Effector memory CD4-positive, alpha-beta T cell (primary cell): ENCODE results near the gene CHRNB4.

Source experiments
- DNase-seq, 3 donors: peaks; one replicate each; pipeline ENCODE4 v3.0.0-alpha.2; 2020
- H3K27ac ChIP-seq: 2 replicates; pipeline ENCODE4 v1.7.0; 2013; ENCODE audit warnings: mild to moderate bottlenecking, low read length, moderate library complexity; ENCODE audit not compliant: insufficient read depth, poor library complexity, severe bottlenecking
- H3K27me3 ChIP-seq: replicated peaks from 2 replicates; pipeline ENCODE4 v1.7.0; 2013; ENCODE audit warnings: mild to moderate bottlenecking, low read length; ENCODE audit not compliant: insufficient read depth, control insufficient read depth, poor library complexity, severe bottlenecking
- H3K36me3 ChIP-seq: 2 replicates; pipeline ENCODE4 v1.7.0; 2013; ENCODE audit warnings: mild to moderate bottlenecking, low read length, moderate library complexity; ENCODE audit not compliant: control insufficient read depth, insufficient read depth
- H3K4me1 ChIP-seq: 2 replicates; pipeline ENCODE4 v1.7.0; 2013; ENCODE audit warnings: low read length, mild to moderate bottlenecking; ENCODE audit not compliant: control insufficient read depth, insufficient read depth, poor library complexity, severe bottlenecking
- H3K4me3 ChIP-seq: 2 replicates; pipeline ENCODE4 v1.7.0; 2013; ENCODE audit warnings: low read length, low read depth, mild to moderate bottlenecking; ENCODE audit not compliant: insufficient read depth, poor library complexity, severe bottlenecking
- H3K9me3 ChIP-seq: 2 replicates; pipeline ENCODE4 v1.7.0; 2013; ENCODE audit warnings: mild to moderate bottlenecking, low read length, moderate library complexity; ENCODE audit not compliant: control insufficient read depth

Gene CHRNB4

DNA sequence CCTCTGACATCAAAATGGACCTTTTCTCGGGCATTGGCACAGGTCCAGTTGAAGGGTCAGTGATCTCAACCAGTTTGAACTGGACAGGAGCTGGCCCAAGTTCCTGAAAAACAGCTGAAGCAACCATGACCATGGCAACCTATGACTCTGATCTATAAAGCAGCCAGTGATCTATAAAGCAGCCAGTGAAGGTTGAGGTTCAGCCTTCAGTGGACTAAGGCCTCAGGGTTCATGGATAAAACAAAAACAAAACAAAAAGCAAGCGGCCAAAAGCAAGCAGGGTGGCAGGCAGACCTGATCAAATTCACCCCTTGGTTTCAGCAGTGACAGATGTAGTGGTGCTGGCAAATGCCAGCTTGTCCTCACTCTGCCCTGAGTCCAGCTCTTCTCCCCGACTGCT lies 10.0 kb upstream of the CHRNB4 start:
- Histone ChIP-seq H3K36me3 (no peaks in the 10 kb centered on the region), H3K4me3 (no peak overlapping the region), H3K9me3 (no peaks in the 10 kb centered on the region), H3K4me1 (no peaks in the 10 kb centered on the region), H3K27me3 (no peaks in the 10 kb centered on the region), H3K27ac (no peak overlapping the region)
- DNase-seq: no peak

GRCh38 chr15:78650022-78650421 lies 9.0 kb upstream of the CHRNB4 start:
- no peak overlapping the region for H3K4me3 ChIP-seq
- no peak for DNase-seq
- no peak overlapping the region for H3K27ac ChIP-seq
- no peaks in the 10 kb centered on the region for H3K4me1 ChIP-seq
- H3K36me3 ChIP-seq: no peaks in the 10 kb centered on the region
- no peaks in the 10 kb centered on the region for H3K9me3 ChIP-seq
- H3K27me3 ChIP-seq: no peaks in the 10 kb centered on the region

GRCh38 chr15:78645009-78645408 lies 4.0 kb upstream of the CHRNB4 start:
- no peak overlapping the region for H3K4me3 ChIP-seq
- no peak for DNase-seq
- H3K36me3 ChIP-seq: no peaks in the 10 kb centered on the region
- H3K9me3 ChIP-seq: no peaks in the 10 kb centered on the region
- H3K27ac ChIP-seq: no peak overlapping the region
- peaks cover 10% of the 10 kb centered on the region for H3K4me1 ChIP-seq
- peaks cover 7% of the 10 kb centered on the region for H3K27me3 ChIP-seq

- H3K27ac ChIP-seq: no peak overlapping the region
- no peak overlapping the region for H3K4me3 ChIP-seq
- no peak for DNase-seq
- H3K27me3 ChIP-seq: peaks cover 10% of the 10 kb centered on the region
- H3K36me3 ChIP-seq: no peaks in the 10 kb centered on the region
- H3K9me3 ChIP-seq: no peaks in the 10 kb centered on the region
- H3K4me1 ChIP-seq: peaks cover 10% of the 10 kb centered on the region
Measured at GRCh38 chr15:78642331-78642730, 1.3 kb upstream of the CHRNB4 start.

GRCh38 chr15:78641749-78642275 lies 802 bp upstream of the CHRNB4 start:
- H3K27ac ChIP-seq: no peak overlapping the region
- peaks cover 10% of the 10 kb centered on the region for H3K27me3 ChIP-seq
- H3K9me3 ChIP-seq: no peaks in the 10 kb centered on the region
- peaks cover 10% of the 10 kb centered on the region for H3K4me1 ChIP-seq
- H3K4me3 ChIP-seq: no peak overlapping the region
- DNase-seq: no peak
- no peaks in the 10 kb centered on the region for H3K36me3 ChIP-seq

DNA sequence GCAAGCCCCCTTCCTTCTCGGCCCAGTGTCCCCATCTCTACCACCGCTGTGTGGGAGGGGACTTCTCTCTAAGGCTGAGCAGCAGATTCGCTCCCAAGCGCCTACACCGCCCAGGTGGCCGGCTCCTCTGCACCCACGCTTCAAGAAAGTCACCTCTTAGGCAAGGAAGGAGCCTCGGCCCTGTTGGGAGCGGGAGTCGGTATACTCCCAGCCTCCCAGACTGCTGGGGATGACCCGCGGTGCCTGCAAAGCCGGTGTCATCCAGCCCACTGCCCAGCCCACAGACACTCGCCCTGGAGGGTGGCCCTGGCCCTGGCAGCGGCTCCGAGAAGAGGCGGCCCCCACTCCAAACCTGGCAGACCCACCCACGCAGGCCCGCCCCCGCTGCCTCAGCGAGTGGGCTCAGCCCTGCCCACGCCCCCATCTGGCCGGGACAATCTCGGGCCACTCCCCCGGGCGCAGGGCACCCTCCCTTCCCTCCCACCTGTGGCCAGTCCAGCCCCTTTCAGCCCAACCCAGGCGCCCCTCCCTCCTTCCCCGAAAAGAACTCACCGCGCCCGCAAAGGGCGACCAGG lies 396 bp downstream of the CHRNB4 start:
- Histone ChIP-seq H3K27ac (no peak overlapping the region), H3K4me1 (peaks cover 10% of the 10 kb centered on the region), H3K9me3 (no peaks in the 10 kb centered on the region), H3K36me3 (no peaks in the 10 kb centered on the region), H3K4me3 (peak overlapping the region; percentile 46), H3K27me3 (peaks cover 10% of the 10 kb centered on the region)
- DNase-seq: no peak

DNA sequence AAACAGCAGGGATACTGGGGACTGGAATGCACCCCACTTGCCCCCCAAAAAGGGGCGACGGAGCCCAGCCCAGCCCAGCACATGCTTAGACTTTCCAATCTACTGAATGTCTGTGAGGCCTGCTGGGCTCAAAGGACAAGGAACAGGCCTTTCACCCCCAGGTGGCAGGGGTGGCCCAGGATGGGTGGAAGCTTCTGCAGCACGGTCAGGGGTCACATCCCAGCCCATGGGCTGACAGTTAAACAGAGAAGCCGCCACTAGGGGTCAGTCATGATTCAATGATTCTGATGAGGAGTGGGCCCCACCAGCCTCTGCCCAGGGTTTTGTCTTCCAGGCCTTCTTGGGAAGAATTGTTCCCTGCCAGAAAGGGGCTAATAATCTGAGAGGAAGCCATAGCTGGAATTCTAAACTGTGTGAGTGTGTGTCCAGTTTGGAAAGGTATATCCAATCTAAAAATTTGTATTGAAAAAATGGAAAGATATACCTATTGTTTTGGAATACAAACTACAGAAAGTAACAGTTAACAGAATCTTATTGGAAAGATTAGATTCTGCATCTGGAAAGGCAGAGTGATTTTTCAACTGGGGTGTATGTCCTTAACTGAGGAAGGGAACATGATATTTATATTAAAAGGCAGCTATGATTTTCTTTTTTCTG lies 2.2 kb downstream of the CHRNB4 start:
- no peaks in the 10 kb centered on the region for H3K36me3 ChIP-seq
- no peak overlapping the region for H3K27ac ChIP-seq
- H3K4me1 ChIP-seq: peaks cover 10% of the 10 kb centered on the region
- no peak overlapping the region for H3K4me3 ChIP-seq
- H3K27me3 ChIP-seq: peaks cover 10% of the 10 kb centered on the region
- H3K9me3 ChIP-seq: no peaks in the 10 kb centered on the region
- no peak for DNase-seq

DNA sequence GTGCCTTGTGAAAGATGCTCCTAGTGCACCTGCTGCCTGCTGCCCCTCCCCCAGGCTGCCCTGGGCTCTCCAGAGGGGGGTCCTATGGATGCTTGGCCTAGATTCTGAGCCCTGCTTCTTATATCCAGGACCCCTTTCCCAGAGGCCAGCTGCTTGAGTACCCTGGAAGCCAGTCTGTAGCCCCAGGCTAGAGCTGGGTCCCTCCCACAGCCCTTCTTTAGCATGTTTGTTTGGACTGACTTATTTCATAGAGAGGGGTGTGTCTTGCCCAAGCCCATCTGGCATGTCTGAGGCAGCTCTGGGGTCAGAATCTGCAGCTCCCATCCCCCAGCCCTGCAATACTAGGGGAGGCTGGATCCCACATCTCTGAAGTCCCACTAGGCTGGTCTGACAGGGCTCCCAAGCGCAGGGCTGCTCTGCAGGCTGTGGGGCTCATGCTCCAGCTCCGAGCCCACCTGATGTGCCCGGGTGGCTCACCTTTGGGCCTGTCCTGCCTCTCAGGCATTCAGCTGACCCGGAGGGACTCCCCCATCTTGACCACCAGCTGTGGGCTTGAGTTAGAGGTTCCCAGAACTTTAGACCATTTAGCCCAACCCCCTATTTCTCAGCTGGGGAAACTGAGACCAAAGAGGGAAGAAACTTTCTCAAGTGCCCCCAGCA lies 3.1 kb downstream of the CHRNB4 start:
- peaks cover 10% of the 10 kb centered on the region for H3K4me1 ChIP-seq
- H3K27ac ChIP-seq: no peak overlapping the region
- no peaks in the 10 kb centered on the region for H3K36me3 ChIP-seq
- peaks cover 4% of the 10 kb centered on the region for H3K9me3 ChIP-seq
- no peak for DNase-seq
- H3K27me3 ChIP-seq: peaks cover 10% of the 10 kb centered on the region
- H3K4me3 ChIP-seq: no peak overlapping the region

DNA sequence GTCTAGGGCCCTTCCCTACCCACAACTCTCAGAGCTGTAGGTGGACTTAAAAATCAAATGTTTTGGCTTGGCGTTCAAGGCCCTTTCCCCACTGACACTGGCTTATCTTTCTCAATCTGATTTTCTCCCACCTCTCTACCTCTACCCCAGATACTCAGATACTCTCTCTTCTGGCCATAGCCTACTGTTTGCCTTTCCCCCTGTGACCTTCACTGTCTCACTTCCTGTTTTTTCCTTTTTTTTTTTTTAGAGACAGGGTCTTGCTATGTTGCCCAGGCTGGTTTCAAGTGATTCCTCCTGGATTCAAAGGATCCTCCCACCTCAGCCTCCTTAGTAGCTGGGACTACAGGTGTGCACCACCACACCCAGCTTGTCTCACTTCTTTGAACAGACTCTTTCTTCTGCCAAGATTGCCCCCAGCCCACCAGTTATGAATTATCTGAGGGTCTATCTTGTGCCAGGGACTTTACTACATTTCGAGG lies 4.6 kb downstream of the CHRNB4 start:
- no peak overlapping the region for H3K4me3 ChIP-seq
- H3K4me1 ChIP-seq: peaks cover 10% of the 10 kb centered on the region
- no peak overlapping the region for H3K27ac ChIP-seq
- no peaks in the 10 kb centered on the region for H3K36me3 ChIP-seq
- H3K27me3 ChIP-seq: peaks cover 10% of the 10 kb centered on the region
- no peak for DNase-seq
- peaks cover 6% of the 10 kb centered on the region for H3K9me3 ChIP-seq

DNA sequence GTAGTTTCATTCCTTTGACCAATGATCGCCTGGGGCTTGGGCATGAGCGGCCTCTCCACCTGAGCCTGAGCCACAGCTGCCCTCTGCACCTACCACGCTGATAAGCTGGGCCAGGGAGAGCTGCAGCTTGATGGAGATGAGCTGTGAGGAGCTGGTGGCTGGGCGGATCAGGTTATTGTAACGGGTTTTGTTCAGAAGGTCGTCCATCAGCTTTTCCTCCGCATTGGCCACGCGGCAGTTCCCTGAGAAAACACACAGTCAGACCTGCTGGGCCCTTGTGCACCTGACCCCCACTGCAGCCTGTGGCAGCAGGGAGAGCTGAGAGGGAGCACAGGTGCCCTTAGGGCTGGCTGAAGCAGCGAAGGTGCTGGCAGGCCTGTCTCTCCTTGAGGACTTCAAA lies 5.7 kb downstream of the CHRNB4 start:
- no peaks in the 10 kb centered on the region for H3K36me3 ChIP-seq
- peaks cover under 1% of the 10 kb centered on the region for H3K4me1 ChIP-seq
- H3K27ac ChIP-seq: no peak overlapping the region
- no peak overlapping the region for H3K4me3 ChIP-seq
- peaks cover 7% of the 10 kb centered on the region for H3K27me3 ChIP-seq
- peaks cover 6% of the 10 kb centered on the region for H3K9me3 ChIP-seq
- no peak for DNase-seq
